Stomach (tissue), 4 donors: ENCODE measurements around the gene TAL2.

Experiments
- EP300 ChIP-seq: sonication (generic); formaldehyde crosslinking; IDR thresholded peaks from one replicate; pipeline ENCODE4 v1.6.1; 2017; ENCODE audit warnings: antibody characterized with exemption
- POLR2A ChIP-seq, 4 donors: fragments of 450-650 bp; IDR thresholded peaks; one replicate each; pipeline ENCODE4 v1.6.1; 2016; ENCODE audit warnings: antibody characterized with exemption in 4 of 4, control low read depth in 2 of 4, mild to moderate bottlenecking in 1 of 4, moderate library complexity in 1 of 4
- TF ChIP-seq, protein P1 (sequence below), 7 experiments: fragments of 450-650 bp in 4 of 7; fragments of 200-600 bp in 3 of 7; sonication (generic) in 3 of 7; IDR thresholded peaks; one replicate each; pipeline ENCODE4 v1.5.1; 2016 to 2019; ENCODE audit warnings: antibody characterized with exemption in 7 of 7, control low read depth in 2 of 7, mild to moderate bottlenecking in 1 of 7

DNA sequence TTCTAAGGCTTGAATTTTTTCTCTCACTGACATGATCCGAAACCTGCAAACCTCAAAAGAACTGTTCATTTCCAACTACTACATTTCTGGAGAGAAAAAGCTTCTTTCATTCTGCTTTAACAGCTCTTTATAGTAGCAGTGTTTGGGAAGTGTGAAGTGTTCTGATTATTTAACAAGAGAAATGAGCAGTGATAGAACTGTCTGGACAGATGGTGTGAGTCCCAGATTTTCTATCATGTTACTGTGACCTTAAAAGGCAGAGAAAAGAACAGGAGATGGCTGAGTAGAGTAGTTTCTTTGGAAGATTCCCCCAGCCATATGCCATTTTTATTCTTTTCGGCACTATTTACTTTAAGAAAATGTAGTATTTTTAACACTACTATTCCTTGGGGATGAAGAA is 41.3 kb upstream of the TAL2 start:
- TF ChIP-seq, protein P1, sequence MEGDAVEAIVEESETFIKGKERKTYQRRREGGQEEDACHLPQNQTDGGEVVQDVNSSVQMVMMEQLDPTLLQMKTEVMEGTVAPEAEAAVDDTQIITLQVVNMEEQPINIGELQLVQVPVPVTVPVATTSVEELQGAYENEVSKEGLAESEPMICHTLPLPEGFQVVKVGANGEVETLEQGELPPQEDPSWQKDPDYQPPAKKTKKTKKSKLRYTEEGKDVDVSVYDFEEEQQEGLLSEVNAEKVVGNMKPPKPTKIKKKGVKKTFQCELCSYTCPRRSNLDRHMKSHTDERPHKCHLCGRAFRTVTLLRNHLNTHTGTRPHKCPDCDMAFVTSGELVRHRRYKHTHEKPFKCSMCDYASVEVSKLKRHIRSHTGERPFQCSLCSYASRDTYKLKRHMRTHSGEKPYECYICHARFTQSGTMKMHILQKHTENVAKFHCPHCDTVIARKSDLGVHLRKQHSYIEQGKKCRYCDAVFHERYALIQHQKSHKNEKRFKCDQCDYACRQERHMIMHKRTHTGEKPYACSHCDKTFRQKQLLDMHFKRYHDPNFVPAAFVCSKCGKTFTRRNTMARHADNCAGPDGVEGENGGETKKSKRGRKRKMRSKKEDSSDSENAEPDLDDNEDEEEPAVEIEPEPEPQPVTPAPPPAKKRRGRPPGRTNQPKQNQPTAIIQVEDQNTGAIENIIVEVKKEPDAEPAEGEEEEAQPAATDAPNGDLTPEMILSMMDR (IDR thresholded peaks at IDR 0.05) = no peak
- TF ChIP-seq EP300 = no peak
- TF ChIP-seq POLR2A (IDR thresholded peaks at IDR 0.05) = no peak
